H9 (cell line): ENCODE data around the gene PRPF40B. TPM values are rescaled to one million over a fixed set of nuclear protein-coding genes. Genes with fewer than 3 reads are reported as not detected.
"Not testable (repeated sequence)": the region's sequence is repeated elsewhere in the genome, so short reads cannot be mapped to it uniquely, and the experiment has no call there.

Experiments
- DNase-seq: peaks from one replicate; pipeline ENCODE4 v3.0.0-alpha.2; 2017
- H2AFZ ChIP-seq: one replicate; pipeline ENCODE4 v1.6.1; 2013; ENCODE audit warnings: mild to moderate bottlenecking, low read length, control low read depth, moderate library complexity
- H2AK5ac ChIP-seq: 2 replicates; pipeline ENCODE4 v1.6.1; 2013; ENCODE audit warnings: low read length, control low read depth, mixed read lengths; ENCODE audit not compliant: insufficient read length
- H2BK120ac ChIP-seq: one replicate; pipeline ENCODE4 v1.6.1; 2013; ENCODE audit warnings: low read depth, mild to moderate bottlenecking, low read length, control low read depth, inconsistent platforms; ENCODE audit not compliant: poor library complexity, severe bottlenecking
- H2BK12ac ChIP-seq: 2 replicates; pipeline ENCODE4 v1.6.1; 2013; ENCODE audit warnings: low read length, control low read depth, mixed read lengths, low read depth; ENCODE audit not compliant: insufficient read length
- H2BK15ac ChIP-seq: 2 replicates; pipeline ENCODE4 v1.6.1; 2013; ENCODE audit warnings: low read depth, low read length, control low read depth
- H2BK20ac ChIP-seq: one replicate; pipeline ENCODE4 v1.6.1; 2013; ENCODE audit warnings: low read depth, mild to moderate bottlenecking, low read length, control low read depth, inconsistent platforms; ENCODE audit not compliant: poor library complexity, severe bottlenecking
- H2BK5ac ChIP-seq: 2 replicates; pipeline ENCODE4 v1.6.1; 2013; ENCODE audit warnings: low read length, control low read depth, mixed read lengths; ENCODE audit not compliant: insufficient read length
- H3K14ac ChIP-seq: 2 replicates; pipeline ENCODE4 v1.6.1; 2013; ENCODE audit warnings: low read length, control low read depth; ENCODE audit not compliant: insufficient read depth
- H3K18ac ChIP-seq: 2 replicates; pipeline ENCODE4 v1.6.1; 2013; ENCODE audit warnings: low read depth, mild to moderate bottlenecking, mixed read lengths, low read length, control low read depth; ENCODE audit not compliant: insufficient read length
- H3K23ac ChIP-seq: 2 replicates; pipeline ENCODE4 v1.6.1; 2013; ENCODE audit warnings: low read length, control low read depth, mixed read lengths, low read depth; ENCODE audit not compliant: insufficient read length
- H3K23me2 ChIP-seq: 2 replicates; pipeline ENCODE4 v1.6.1; 2013; ENCODE audit warnings: low read depth, mild to moderate bottlenecking, mixed read lengths, low read length, control low read depth; ENCODE audit not compliant: insufficient read length, poor library complexity, severe bottlenecking
- H3K27ac ChIP-seq: 2 replicates; pipeline ENCODE4 v1.5.1; 2013; ENCODE audit warnings: low read length, control low read depth, mixed read lengths, low read depth; ENCODE audit not compliant: insufficient read length
- H3K27me3 ChIP-seq: 2 replicates; pipeline ENCODE4 v1.6.1; 2013; ENCODE audit warnings: low read length, control low read depth, inconsistent platforms; ENCODE audit not compliant: insufficient read depth
- H3K4ac ChIP-seq: 2 replicates; pipeline ENCODE4 v1.6.1; 2013; ENCODE audit warnings: low read depth, mild to moderate bottlenecking, control low read depth, inconsistent platforms, low read length, moderate library complexity
- H3K4me1 ChIP-seq: 2 replicates; pipeline ENCODE4 v1.6.1; 2013; ENCODE audit warnings: low read length, control low read depth, inconsistent platforms; ENCODE audit not compliant: insufficient read depth
- H3K4me2 ChIP-seq: 2 replicates; pipeline ENCODE4 v1.6.1; 2013; ENCODE audit warnings: low read length, control low read depth, mixed read lengths; ENCODE audit not compliant: insufficient read length, insufficient read depth
- H3K56ac ChIP-seq: 2 replicates; pipeline ENCODE4 v1.6.1; 2013; ENCODE audit warnings: low read depth, mild to moderate bottlenecking, mixed read lengths, low read length, control low read depth; ENCODE audit not compliant: insufficient read length
- H3K79me1 ChIP-seq: 2 replicates; pipeline ENCODE4 v1.6.1; 2013; ENCODE audit warnings: low read depth, mild to moderate bottlenecking, moderate library complexity, low read length, control low read depth, inconsistent platforms; ENCODE audit not compliant: insufficient read depth, poor library complexity, severe bottlenecking
- H3K79me2 ChIP-seq: 2 replicates; pipeline ENCODE4 v1.6.1; 2013; ENCODE audit warnings: low read length, control low read depth, inconsistent platforms; ENCODE audit not compliant: insufficient read depth
- H3K9ac ChIP-seq: 2 replicates; pipeline ENCODE4 v1.6.1; 2013; ENCODE audit warnings: low read length, control low read depth, mixed read lengths; ENCODE audit not compliant: insufficient read length; ENCODE audit errors: extremely low read depth
- H3K9me3 ChIP-seq: one replicate; pipeline ENCODE4 v1.6.1; 2013; ENCODE audit warnings: low read depth, low read length, inconsistent platforms; ENCODE audit not compliant: control insufficient read depth
- H3T11ph ChIP-seq: one replicate; pipeline ENCODE4 v1.6.1; 2013; ENCODE audit warnings: mild to moderate bottlenecking, low read length, control low read depth, inconsistent platforms
- H4K20me1 ChIP-seq: one replicate; pipeline ENCODE4 v1.6.1; 2013; ENCODE audit not compliant: control insufficient read depth, insufficient read length, insufficient read depth
- H4K5ac ChIP-seq: 2 replicates; pipeline ENCODE4 v1.6.1; 2013; ENCODE audit warnings: low read depth, mild to moderate bottlenecking, mixed read lengths, low read length, control low read depth; ENCODE audit not compliant: insufficient read length
- H4K8ac ChIP-seq: replicated peaks from 2 replicates; pipeline ENCODE4 v1.6.1; 2013; ENCODE audit warnings: low read length, control low read depth, mixed read lengths, low read depth; ENCODE audit not compliant: insufficient read length
- H4K91ac ChIP-seq: 2 replicates; pipeline ENCODE4 v1.6.1; 2013; ENCODE audit warnings: low read depth, mild to moderate bottlenecking, moderate library complexity, mixed read lengths, low read length, control low read depth; ENCODE audit not compliant: insufficient read length
- H3K27ac Mint-ChIP-seq, 3 experiments: 2 replicates in 2 of 3; 3 replicates in 1 of 3; pipeline ENCODE4 v1.8.0; 2020 to 2021; ENCODE audit warnings: mixed read lengths in 3 of 3, mild to moderate bottlenecking in 1 of 3, moderate library complexity in 1 of 3
- H3K27me3 Mint-ChIP-seq: 2 replicates; pipeline ENCODE4 v1.8.0; 2021; ENCODE audit warnings: low read depth, mild to moderate bottlenecking, moderate library complexity, mixed read lengths
- H3K36me3 Mint-ChIP-seq, 3 experiments: 2 replicates in 2 of 3; 3 replicates in 1 of 3; pipeline ENCODE4 v1.8.0; 2020 to 2021; ENCODE audit warnings: low read depth in 3 of 3, mixed read lengths in 3 of 3; ENCODE audit not compliant: insufficient read depth in 1 of 3
- H3K4me1 Mint-ChIP-seq, 2 experiments: 2 replicates each; pipeline ENCODE4 v1.8.0; 2020; ENCODE audit warnings: mixed read lengths in 2 of 2
- H3K4me3 Mint-ChIP-seq, 2 experiments: 2 replicates in 1 of 2; 3 replicates in 1 of 2; pipeline ENCODE4 v1.8.0; 2020 to 2021; ENCODE audit warnings: mild to moderate bottlenecking in 2 of 2, mixed read lengths in 2 of 2, moderate library complexity in 1 of 2
- H3K9me3 Mint-ChIP-seq, 2 experiments: 2 replicates in 1 of 2; 3 replicates in 1 of 2; pipeline ENCODE4 v1.8.0; 2020; ENCODE audit warnings: mild to moderate bottlenecking in 2 of 2, mixed read lengths in 2 of 2, moderate library complexity in 1 of 2
- CTCF ChIP-seq: fragments of 200-600 bp; sonication (generic); conservative IDR thresholded peaks from 3 replicates; pipeline ENCODE4 v1.8.0; 2021; ENCODE audit warnings: antibody characterized with exemption, mild to moderate bottlenecking
- WGBS: extraction: QIAGEN DNeasy Blood & Tissue Kit; methylation state at CpG from one replicate; pipeline ENCODE4 v1.1.7; 2013; ENCODE audit warnings: missing lambda C conversion rate, low lambda C conversion rate, mixed read lengths; ENCODE audit not compliant: insufficient read length; ENCODE audit errors: extremely low coverage; 5-methylcytosine and 5-hydroxymethylcytosine counted together
- total RNA-seq: library from RNA; stranded (reverse); gene quantifications from 2 replicates; pipeline ENCODE4 v1.2.1, GENCODE V29; 2021

The PRPF40B gene
- total RNA-seq, 1 experiment from 2014 or later, result 19.0 TPM

- no peak overlapping the region for H2AFZ ChIP-seq
- H3K27ac Mint-ChIP-seq, result no peak overlapping the region
- no peak overlapping the region for H2AK5ac ChIP-seq
- no peaks in the 10 kb centered on the region for H3K36me3 Mint-ChIP-seq
- no peak for DNase-seq
- no peak overlapping the region for H3T11ph ChIP-seq
- H3K9me3 Mint-ChIP-seq, result no peaks in the 10 kb centered on the region
- H3K27me3 Mint-ChIP-seq, result peaks cover 17% of the 10 kb centered on the region
- no CpG with 5 or more reads among the region's 1 CpG for WGBS
- no peak overlapping the region for H3K56ac ChIP-seq
- H4K8ac ChIP-seq, result no peak overlapping the region
- no peak overlapping the region for H3K18ac ChIP-seq
- H2BK5ac ChIP-seq, result no peak overlapping the region
- no peak overlapping the region for H3K14ac ChIP-seq
- no peak overlapping the region for H2BK20ac ChIP-seq
- H3K23me2 ChIP-seq, result no peaks in the 10 kb centered on the region
- TF ChIP-seq CTCF, result no peak
- no peaks in the 10 kb centered on the region for H3K79me2 ChIP-seq
- H3K9me3 ChIP-seq, result no peaks in the 10 kb centered on the region
- H3K4ac ChIP-seq, result no peak overlapping the region
- H3K4me1 Mint-ChIP-seq, result no peaks in the 10 kb centered on the region
- H3K9ac ChIP-seq, result no peak overlapping the region
- no peak overlapping the region for H3K4me2 ChIP-seq
- no peaks in the 10 kb centered on the region for H4K20me1 ChIP-seq
- H3K79me1 ChIP-seq, result no peaks in the 10 kb centered on the region
- no peak overlapping the region for H3K23ac ChIP-seq
- H2BK12ac ChIP-seq, result no peak overlapping the region
- no peak overlapping the region for H3K27ac ChIP-seq
- no peak overlapping the region for H2BK15ac ChIP-seq
- no peaks in the 10 kb centered on the region for H3K4me1 ChIP-seq
- no peak overlapping the region for H3K4me3 Mint-ChIP-seq
- no peaks in the 10 kb centered on the region for H3K27me3 ChIP-seq
- no peak overlapping the region for H4K5ac ChIP-seq
- no peak overlapping the region for H2BK120ac ChIP-seq
- no peak overlapping the region for H4K91ac ChIP-seq
Observed at GRCh38 chr12:49609875-49610154, 13.5 kb upstream of the PRPF40B start.

GRCh38 chr12:49610785-49611184 lies 12.6 kb upstream of the PRPF40B start:
- H3K14ac ChIP-seq, H4K5ac ChIP-seq, H3T11ph ChIP-seq, H3K36me3 Mint-ChIP-seq, DNase-seq, H3K9me3 ChIP-seq, H3K27me3 ChIP-seq, H3K4me3 Mint-ChIP-seq, H2BK20ac ChIP-seq, H3K23ac ChIP-seq, H3K4me1 ChIP-seq, H2AFZ ChIP-seq, H4K8ac ChIP-seq, H3K56ac ChIP-seq, H3K4me1 Mint-ChIP-seq, H2BK5ac ChIP-seq, H3K79me2 ChIP-seq, H2BK120ac ChIP-seq, H3K9ac ChIP-seq, H2BK12ac ChIP-seq, H2BK15ac ChIP-seq, H3K79me1 ChIP-seq, H3K9me3 Mint-ChIP-seq, H4K91ac ChIP-seq, H3K23me2 ChIP-seq, H3K18ac ChIP-seq, H2AK5ac ChIP-seq, H3K4me2 ChIP-seq, H3K4ac ChIP-seq, H3K27ac ChIP-seq, H4K20me1 ChIP-seq, H3K27ac Mint-ChIP-seq: not testable (repeated sequence)
- WGBS, result no CpG with 5 or more reads among the region's 4 CpGs
- peaks cover 20% of the 10 kb centered on the region for H3K27me3 Mint-ChIP-seq
